LNCaP clone FGC (cell line): ENCODE data around the gene RUNX1.

Experiments used
- DNase-seq: peaks from one replicate; pipeline ENCODE4 v3.0.0-alpha.2; 2011; ENCODE audit warnings: low read depth
- H3K4me3 ChIP-seq: 2 replicates; pipeline ENCODE4 v1.5.1; 2011; ENCODE audit warnings: mild to moderate bottlenecking, low read depth, low read length, control low read depth
- CTCF ChIP-seq: IDR thresholded peaks from 2 replicates; pipeline ENCODE4 v1.5.1; 2012; ENCODE audit warnings: mild to moderate bottlenecking; ENCODE audit not compliant: control insufficient read depth, insufficient read depth; ENCODE audit errors: extremely low read depth

Gene RUNX1

DNA sequence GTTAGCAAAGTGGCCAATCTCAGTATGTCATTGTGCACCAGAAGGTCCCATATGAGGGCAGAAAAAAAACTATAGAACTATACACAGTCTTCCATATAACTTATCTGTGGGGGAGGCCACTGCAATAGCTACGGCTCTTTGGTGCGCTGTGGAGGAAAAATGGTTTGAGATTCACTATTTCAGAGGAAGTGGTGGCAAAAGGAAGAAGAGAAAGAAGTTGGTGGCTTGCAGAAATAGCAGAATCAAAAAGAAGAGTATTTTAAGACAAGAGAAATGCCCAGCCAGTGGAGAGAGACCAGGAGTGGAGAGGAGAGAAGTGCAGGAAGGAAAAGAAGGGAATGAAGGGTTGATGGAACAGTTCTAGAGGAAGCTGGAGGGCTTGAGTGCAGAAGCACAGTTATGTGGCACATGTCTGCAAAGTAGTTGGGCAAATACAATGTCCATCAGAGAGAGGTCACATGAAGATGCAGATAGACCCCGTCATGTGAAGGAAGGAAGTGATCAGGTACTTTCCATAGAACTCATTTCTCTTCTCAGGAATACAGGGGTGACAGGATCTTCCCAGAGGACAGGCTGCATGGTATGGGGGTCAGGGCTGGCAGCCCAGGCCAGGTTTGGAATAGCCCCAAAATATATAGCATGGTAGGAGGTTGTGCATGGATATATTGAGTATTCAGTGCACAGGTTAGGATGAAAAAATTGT is 64.6 kb downstream of the RUNX1 start:
- no peak overlapping the region for H3K4me3 ChIP-seq
- no peak for TF ChIP-seq CTCF
- DNase-seq, result no peak

GRCh38 chr21:34983680-34984086 is 65.4 kb downstream of the RUNX1 start:
- H3K4me3 ChIP-seq, result no peak overlapping the region
- no peak for DNase-seq
- TF ChIP-seq CTCF, result no peak

DNA sequence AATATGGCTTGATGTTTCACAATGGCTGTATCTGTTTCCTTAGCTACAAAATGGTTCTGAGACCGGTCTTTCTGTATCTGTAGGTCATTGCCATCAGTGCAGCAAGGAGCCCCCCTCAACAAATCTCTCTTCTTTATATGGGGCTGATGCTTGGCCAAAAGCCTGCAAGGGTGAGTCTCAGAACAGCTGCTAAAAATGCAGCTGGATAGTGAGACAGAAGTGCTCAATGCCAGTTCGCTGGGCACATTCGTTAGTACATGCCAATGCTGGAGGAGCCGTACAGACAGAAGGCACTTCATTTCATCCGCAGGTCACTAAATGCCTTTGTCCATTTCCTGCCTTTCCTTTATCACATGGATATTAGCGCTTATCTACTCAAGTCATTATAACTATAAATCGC is 67.3 kb downstream of the RUNX1 start:
- TF ChIP-seq CTCF, result no peak
- no peak overlapping the region for H3K4me3 ChIP-seq
- no peak for DNase-seq

DNA sequence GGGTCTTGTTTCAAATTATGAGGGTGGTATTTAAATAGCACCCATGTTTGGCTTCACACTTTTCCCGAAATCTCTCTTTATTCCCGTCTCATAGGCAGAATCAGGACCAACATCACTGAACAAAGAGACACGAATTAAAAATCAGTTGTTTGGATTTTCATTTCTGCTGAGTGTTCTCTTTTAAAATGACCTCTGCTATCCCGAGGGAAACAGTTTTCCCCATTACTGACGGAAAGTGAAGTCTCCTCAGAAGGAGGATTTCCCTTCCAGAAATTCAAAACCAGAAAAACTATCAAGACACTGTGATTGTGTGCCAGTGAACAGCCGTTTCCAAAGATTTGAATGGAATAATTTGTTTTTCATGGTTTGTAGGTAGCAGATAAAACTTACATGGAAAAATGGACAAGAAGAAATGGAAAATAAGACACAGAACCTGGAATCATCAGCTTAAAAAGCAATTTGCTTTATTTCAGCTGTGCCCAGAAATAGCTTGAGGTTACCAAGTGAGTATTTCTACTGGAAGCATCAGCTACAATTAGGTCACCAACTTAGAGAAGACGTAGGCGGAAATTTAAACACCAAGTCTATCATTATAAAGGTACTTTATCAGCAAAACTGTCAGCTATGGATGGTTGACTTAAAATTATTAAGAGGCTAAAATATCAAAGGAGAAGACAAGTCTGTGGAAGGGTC is 68.5 kb downstream of the RUNX1 start:
- H3K4me3 ChIP-seq, result no peak overlapping the region
- no peak for TF ChIP-seq CTCF
- DNase-seq, result no peak

GRCh38 chr21:34979383-34979782 is 69.7 kb downstream of the RUNX1 start:
- no peak for TF ChIP-seq CTCF

DNA sequence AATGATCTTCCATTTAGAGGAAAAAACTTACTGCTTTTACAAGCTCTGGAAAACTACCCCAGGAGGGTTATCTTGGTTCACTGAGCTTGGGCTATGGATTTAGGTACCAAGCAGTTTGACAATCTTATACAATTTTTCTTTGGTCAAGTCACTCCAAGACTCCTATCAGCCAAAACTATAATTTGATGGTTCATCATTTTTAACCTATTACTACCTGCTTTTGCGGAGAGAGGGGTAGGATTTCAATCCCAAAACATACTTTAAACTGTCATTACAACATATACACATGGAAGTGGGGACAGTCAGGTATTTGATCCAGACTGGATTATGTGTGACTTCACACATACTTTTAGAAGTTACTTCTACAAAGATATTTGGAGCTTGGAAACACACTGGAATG is 71.8 kb downstream of the RUNX1 start:
- DNase-seq, result no peak
- H3K4me3 ChIP-seq, result no peak overlapping the region
- TF ChIP-seq CTCF, result no peak

More at GRCh38 chr21:34979383-34979782, 69.7 kb downstream of the RUNX1 start:
- DNase-seq, result no peak
- H3K4me3 ChIP-seq, result no peak overlapping the region
